HG03064 (cell line): ENCODE results near the gene STXBP5L.
"Not testable (repeated sequence)": the region's sequence is repeated elsewhere in the genome, so short reads cannot be mapped to it uniquely, and the experiment has no call there.

Source experiments
- ATAC-seq: cut with Tn5 transposase; IDR thresholded peaks from one replicate; pipeline ENCODE4 v1.9.1; 2021; ENCODE audit warnings: low read depth; ENCODE audit not compliant: unreplicated experiment

The STXBP5L gene

DNA sequence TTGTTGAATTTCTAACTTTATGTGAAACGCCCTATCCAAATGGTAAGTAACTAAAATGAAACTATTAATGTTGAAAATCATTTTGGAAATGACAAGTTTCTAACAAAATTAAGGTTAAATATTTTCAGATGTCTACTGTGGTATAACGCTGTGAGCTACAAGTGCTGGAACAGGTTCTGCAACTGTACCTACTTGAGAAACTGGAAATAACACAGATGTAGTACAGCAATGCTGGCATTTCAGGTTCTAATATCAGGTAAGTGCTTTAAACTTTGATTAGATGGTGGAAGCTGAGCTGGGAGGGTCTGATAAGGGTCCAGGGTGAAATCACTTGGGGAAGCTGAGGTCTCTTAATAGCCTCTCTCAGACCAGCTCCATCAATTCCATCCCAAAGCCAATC lies 315.1 kb downstream of the STXBP5L start:
- ATAC-seq: no peak

DNA sequence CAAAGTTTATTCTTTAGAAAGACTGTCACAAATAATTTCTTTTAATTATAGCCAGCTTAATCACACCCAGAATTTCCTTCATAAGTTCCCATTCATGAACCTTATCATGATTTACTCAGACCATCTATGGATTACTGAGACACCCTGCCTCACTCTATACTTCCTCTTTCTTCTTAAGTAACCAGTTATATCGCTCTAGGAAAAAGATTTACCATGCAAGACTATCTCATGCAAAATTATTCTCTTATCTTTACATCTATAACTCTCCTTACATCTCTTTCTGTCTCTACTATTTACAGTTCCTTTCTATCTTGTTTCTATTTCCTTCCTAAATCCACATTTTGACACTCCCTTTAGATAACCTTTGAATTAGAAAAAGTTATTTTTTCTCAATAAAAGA lies 321.0 kb downstream of the STXBP5L start:
- no peak for ATAC-seq

DNA sequence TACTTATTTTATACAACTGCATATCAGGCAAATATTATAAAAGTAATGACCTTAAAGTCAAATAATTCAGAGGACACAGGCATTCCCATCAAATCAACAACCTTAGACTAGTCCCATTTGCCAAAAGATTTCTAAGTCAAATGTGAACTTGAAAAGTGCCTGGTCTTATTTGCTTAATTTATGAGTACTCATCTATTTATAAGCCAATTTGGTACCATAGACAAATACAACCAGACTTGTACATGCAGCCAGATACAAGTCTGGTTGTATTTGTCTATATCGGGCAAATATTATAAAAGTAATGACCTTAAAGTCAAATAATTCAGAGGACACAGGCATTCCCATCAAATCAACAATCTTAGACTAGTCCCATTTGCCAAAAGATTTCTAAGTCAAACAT lies 322.2 kb downstream of the STXBP5L start:
- not testable (repeated sequence) for ATAC-seq

DNA sequence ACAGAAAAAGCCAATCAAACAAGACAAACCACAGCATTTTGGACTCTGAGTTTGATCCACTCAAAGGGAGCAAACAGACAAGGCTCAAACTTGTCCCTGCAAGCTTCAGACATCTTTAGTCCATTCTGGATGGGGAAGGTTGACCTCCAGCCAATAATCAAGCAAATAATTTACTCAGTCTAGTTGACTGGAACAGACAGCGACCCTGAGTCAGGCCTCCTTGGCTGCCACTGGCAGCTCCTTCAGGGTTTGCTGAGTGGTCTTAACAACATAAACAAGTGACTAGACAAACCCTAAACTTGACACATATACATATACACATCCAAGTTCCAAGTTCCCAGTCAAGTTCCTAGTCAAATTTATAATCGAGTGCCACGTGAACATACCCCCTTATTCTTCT lies 323.9 kb downstream of the STXBP5L start:
- ATAC-seq: no peak

DNA sequence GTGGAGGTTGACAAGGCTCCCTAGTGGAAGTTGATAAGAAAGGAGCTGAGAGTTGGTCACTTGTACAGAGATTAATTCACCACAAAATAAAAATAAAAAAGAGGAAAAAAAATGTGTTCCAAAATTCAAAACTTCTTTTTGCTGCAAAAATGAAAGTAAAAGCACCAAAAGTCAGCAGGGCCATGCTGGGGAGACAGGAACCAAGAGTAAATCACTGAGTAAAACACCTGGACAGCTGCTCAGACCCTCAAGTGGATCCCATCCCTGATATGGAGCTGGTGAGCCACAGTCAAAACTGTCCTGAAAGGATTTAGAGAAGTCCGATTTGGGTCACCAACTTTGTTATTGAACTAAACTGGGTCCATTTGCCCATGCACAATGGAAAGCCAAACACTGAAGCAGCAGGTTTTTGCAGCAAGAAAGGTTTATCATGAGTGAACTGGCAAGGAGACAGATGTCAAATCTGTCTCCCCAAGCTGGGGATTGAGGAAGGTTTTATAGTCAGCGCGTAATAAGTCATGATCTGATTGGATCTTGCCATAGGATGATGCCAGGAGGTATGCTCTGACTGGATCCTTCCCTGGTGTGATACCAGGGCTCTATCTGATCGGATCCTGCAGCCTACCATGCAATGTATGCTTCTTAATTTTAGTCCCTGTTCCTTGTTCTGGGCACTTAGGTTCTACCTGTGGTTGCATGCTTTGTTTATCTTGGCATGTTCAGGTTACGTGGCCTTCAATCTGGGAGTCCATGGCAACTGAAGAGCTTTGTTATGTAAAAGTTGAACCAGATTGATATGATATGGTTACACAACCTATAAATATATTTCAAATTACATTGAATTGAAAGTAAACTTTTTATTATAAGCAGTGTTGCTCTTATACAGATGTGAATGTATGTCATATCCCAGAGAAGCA lies 324.6 kb downstream of the STXBP5L start:
- no peak for ATAC-seq

DNA sequence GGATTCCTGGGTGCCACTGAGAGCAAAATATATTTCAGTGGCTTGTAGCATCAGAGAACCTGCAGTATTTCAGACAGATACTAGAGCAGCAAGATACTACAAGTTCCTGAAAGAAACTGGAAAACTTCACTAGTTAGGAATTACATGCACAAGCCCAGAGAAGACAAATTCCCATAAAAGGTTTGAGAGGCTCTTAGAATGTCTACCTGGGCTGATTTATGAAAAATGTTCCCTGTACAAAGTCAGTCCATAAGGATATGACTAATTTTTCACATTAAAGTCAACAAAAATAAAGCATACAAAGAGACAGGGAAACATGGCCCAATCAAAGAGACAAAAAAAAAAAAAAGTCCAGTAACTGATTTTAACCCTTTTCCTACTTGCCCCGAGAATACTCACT lies 335.2 kb downstream of the STXBP5L start:
- no peak for ATAC-seq

GRCh38 chr3:121252676-121253075 lies 344.7 kb downstream of the STXBP5L start:
- no peak for ATAC-seq

- ATAC-seq: no peak
Measured at GRCh38 chr3:121269389-121269788, 361.4 kb downstream of the STXBP5L start.

- no peak for ATAC-seq
Measured at GRCh38 chr3:121274411-121274810, 366.4 kb downstream of the STXBP5L start.

- no peak for ATAC-seq
Measured at GRCh38 chr3:121295452-121295851, 387.4 kb downstream of the STXBP5L start.

DNA sequence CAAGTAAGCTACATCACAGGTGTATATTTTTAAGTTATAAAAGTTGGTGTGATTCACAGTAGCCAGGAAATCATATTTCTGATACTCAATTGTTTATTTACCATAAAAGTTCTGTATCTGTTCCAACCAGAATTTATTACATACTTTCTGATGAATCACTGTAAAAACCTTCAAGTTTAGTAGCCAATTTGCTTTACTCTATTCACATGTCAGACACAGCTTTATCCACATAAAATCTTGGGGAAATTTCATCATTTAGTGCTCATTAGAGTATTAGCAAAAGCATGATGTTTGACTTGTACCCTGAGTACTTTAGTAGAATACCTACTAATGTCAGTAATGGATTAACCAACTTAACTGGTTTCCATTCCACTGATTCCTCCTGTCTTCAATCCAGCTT lies 388.0 kb downstream of the STXBP5L start:
- ATAC-seq: no peak

GRCh38 chr3:121324320-121324719 lies 416.3 kb downstream of the STXBP5L start:
- ATAC-seq: no peak

DNA sequence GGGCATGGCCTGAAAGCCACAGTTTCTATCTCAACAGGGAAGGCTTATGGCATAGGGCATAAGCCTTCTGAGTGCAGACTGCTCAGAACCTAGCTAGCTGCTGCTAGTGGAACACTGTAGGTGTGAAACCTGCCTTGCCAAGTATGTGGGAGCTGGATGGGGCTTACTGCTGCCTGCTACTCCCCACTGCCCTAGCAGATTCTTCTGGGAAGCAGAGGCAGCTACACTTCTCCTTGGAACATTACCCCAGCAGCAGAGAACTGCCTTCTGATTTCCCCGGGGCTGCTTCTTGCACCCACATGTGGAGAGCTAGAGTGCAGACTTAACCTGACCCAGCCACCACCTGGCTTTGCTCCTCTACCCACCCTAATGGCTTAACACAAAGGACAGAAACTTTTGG lies 422.1 kb downstream of the STXBP5L start:
- no peak for ATAC-seq

DNA sequence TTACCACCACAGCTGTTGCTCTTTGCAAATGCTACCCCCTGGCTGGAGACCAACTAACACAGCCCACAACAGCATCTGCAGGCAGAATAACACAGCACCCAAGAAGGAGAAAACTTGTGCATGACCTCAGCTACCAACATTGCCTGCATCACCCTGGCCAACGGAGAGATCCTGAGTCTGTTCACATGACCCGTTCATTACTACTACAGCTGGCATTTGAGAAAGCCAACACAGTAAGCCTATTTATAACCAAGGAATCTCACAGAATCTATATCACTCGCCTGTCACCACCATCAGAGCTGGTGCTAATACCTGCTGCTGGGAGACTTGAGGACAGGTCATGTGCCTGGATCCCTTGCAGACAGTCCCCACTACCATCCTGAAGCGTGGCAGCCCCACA lies 422.6 kb downstream of the STXBP5L start:
- no peak for ATAC-seq

DNA sequence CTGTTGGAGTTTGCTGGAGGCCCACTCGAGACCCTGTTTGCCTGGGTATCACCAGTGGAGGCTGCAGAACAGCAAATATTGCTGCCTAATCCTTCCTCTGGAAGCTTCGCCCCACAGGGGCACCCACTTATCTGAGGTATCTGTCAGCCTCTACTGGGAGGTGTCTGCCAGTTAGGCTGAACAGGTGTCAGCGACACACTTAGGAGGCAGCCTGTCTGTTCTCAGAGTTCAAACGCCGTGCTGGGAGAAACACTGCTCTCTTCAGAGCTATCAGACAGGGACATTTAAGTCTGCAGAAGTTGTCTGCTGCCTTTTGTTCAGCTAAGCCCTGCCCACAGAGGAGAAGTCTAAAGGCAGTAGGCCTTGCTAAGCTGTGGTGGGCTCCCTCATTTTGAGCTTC lies 448.0 kb downstream of the STXBP5L start:
- ATAC-seq: not testable (repeated sequence)

GRCh38 chr3:121362035-121362734 lies 454.2 kb downstream of the STXBP5L start:
- ATAC-seq: no peak

- not testable (repeated sequence) for ATAC-seq
Measured at GRCh38 chr3:121388308-121388707, 480.3 kb downstream of the STXBP5L start.

- ATAC-seq: not testable (repeated sequence)
Measured at GRCh38 chr3:121395967-121396366, 488.0 kb downstream of the STXBP5L start.

- ATAC-seq: not testable (repeated sequence)
Measured at GRCh38 chr3:121398051-121398450, 490.0 kb downstream of the STXBP5L start.

DNA sequence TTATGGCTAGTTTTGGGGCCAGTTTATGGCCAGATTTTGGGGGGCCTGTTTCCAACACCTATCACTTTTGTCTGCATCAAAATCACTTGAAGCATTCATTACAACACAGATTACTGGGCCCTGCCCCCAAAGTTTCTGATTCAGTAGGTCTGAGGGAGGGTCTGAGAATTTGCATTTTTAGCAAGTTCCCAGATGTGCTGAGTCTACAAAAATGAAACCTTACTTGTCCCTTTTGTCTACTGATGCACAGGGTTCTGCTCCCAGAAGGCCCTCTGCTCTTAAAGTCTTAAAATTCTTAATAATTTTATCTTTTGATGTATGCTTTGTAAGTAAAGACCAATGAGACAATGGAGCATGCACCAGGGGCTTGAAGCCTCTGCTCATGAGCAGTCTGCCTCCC lies 491.8 kb downstream of the STXBP5L start:
- no peak for ATAC-seq

GRCh38 chr3:121405631-121406030 lies 497.6 kb downstream of the STXBP5L start:
- no peak for ATAC-seq

DNA sequence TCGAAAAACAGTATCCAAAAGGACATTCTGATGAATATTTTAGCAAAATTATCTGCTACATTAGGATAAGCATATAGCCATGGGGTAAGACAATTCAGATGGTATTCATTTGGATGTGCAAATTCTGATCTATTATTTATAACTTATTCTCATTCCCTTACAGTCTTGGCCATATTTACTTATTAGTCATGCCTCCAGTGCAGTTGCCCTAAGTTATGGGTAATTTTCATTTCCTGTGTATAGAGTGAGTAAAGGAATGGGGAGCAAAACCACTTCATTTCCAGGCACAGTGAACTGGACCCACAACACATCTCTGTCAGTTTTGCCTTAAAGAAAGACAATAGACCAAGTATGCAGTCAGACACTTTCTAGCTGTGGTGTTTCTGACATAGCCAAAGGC lies 503.5 kb downstream of the STXBP5L start:
- no peak for ATAC-seq
